HepG2 (cell line): ENCODE results near the gene PDIA4. TPM values are rescaled to one million over a fixed set of nuclear protein-coding genes. Genes with fewer than 3 reads are reported as not detected.
A peak's percentile ranks its signal among the peaks of the same experiment; 100 is the strongest.

Source experiments
- ATAD3A ChIP-seq: sonication (generic); formaldehyde crosslinking; IDR thresholded peaks from 2 replicates; pipeline ENCODE4 v1.4.0; 2020; ENCODE audit warnings: missing genetic modification reagents
- ATF1 ChIP-seq: IDR thresholded peaks from 2 replicates; pipeline ENCODE4 v1.6.1; 2016; ENCODE audit warnings: mild to moderate bottlenecking, control low read depth
- EP300 ChIP-seq, 3 experiments: sonication (generic) in 1 of 3; formaldehyde crosslinking in 1 of 3; IDR thresholded peaks; 2 replicates each; pipeline versions ENCODE4 v1.5.1 to v1.6.1; 2011 to 2020; ENCODE audit warnings: low read depth in 2 of 3, low read length in 2 of 3, borderline replicate concordance in 1 of 3, improper control_type of control experiment in 1 of 3, mild to moderate bottlenecking in 1 of 3, missing genetic modification reagents in 1 of 3, moderate library complexity in 1 of 3
- ETV6 ChIP-seq: sonication (generic); formaldehyde crosslinking; conservative IDR thresholded peaks from 2 replicates; pipeline ENCODE4 v1.4.0; 2020; ENCODE audit warnings: missing genetic modification reagents
- FOSL1 ChIP-seq: sonication (generic); formaldehyde crosslinking; IDR thresholded peaks from 2 replicates; pipeline ENCODE4 v1.9.0; 2021; ENCODE audit warnings: missing genetic modification reagents, borderline replicate concordance
- GATA4 ChIP-seq: sonication (generic); IDR thresholded peaks from 2 replicates; pipeline ENCODE4 v1.6.1; 2016; ENCODE audit warnings: antibody characterized with exemption, low read depth, borderline replicate concordance
- HDAC1 ChIP-seq: sonication (generic); formaldehyde crosslinking; IDR thresholded peaks from 2 replicates; pipeline ENCODE4 v1.5.1; 2020; ENCODE audit warnings: mild to moderate bottlenecking, missing genetic modification reagents
- HDAC2 ChIP-seq: sonication (generic); formaldehyde crosslinking; IDR thresholded peaks from 2 replicates; pipeline ENCODE4 v1.4.0; 2020; ENCODE audit warnings: missing genetic modification reagents
- SETDB1 ChIP-seq: sonication (generic); formaldehyde crosslinking; IDR thresholded peaks from 2 replicates; pipeline ENCODE4 v1.5.1; 2020; ENCODE audit warnings: missing genetic modification reagents, mild to moderate bottlenecking, borderline replicate concordance
- SIX1 ChIP-seq: sonication (generic); formaldehyde crosslinking; IDR thresholded peaks from 2 replicates; pipeline ENCODE4 v1.4.0; 2020; ENCODE audit warnings: missing genetic modification reagents, borderline replicate concordance
- SOX6 ChIP-seq, 2 experiments: fragments of 450-650 bp in 1 of 2; sonication (generic) in 1 of 2; formaldehyde crosslinking in 1 of 2; IDR thresholded peaks; 2 replicates each; pipeline versions ENCODE4 v1.4.0 to v1.6.1; 2017 to 2020; ENCODE audit warnings: antibody characterized with exemption in 1 of 2, mild to moderate bottlenecking in 1 of 2, missing genetic modification reagents in 1 of 2
- ZEB1 ChIP-seq: IDR thresholded peaks from 2 replicates; pipeline ENCODE4 v1.6.1; 2012; ENCODE audit warnings: mild to moderate bottlenecking, low read depth, inconsistent platforms; ENCODE audit not compliant: insufficient replicate concordance
- ZNF331 ChIP-seq: sonication (generic); formaldehyde crosslinking; IDR thresholded peaks from 2 replicates; pipeline ENCODE4 v1.4.0; 2020; ENCODE audit warnings: missing genetic modification reagents
- ZNF572 ChIP-seq: sonication (generic); formaldehyde crosslinking; IDR thresholded peaks from 2 replicates; pipeline ENCODE4 v1.5.1; 2020; ENCODE audit warnings: mild to moderate bottlenecking, missing genetic modification reagents
- ZNF614 ChIP-seq: IDR thresholded peaks from 2 replicates; pipeline ENCODE4 v1.6.1; 2018; ENCODE audit warnings: missing biosample characterization, missing genetic modification reagents, inconsistent platforms, borderline replicate concordance
- ZNF749 ChIP-seq: sonication (generic); formaldehyde crosslinking; IDR thresholded peaks from 2 replicates; pipeline ENCODE4 v1.8.0; 2022; ENCODE audit warnings: mild to moderate bottlenecking, missing genetic modification reagents, moderate library complexity, borderline replicate concordance
- ZNF790 ChIP-seq: sonication (generic); formaldehyde crosslinking; IDR thresholded peaks from 2 replicates; pipeline ENCODE4 v1.8.0; 2022; ENCODE audit warnings: missing genetic modification reagents, mild to moderate bottlenecking, borderline replicate concordance
- polyA plus RNA-seq, 8 experiments: library from polyadenylated mRNA; depleted of rRNA in 3 of 8; stranded (reverse) in 7 of 8; unstranded in 1 of 8; fragments of >200 nt; fragmentation: Illumina TruSeq in 4 of 8; extraction: Trizol in 4 of 8; gene quantifications; 2 replicates each; pipeline versions ENCODE4 v1.2.1 to v1.2.3, GENCODE V29; 2011 to 2016; ENCODE audit warnings: low read depth in 4 of 8, missing spikeins in 1 of 8, mixed read lengths in 1 of 8; ENCODE audit not compliant: insufficient read depth in 1 of 8
- total RNA-seq, 5 experiments: library from RNA; depleted of rRNA; stranded (reverse); fragments of >200 nt; fragmentation: Illumina TruSeq; extraction: Trizol; gene quantifications; 2 replicates each; pipeline ENCODE4 v1.2.3, GENCODE V29; 2016; ENCODE audit warnings: low read depth in 1 of 5
- TF ChIP-seq, protein P1 (sequence below): sonication (generic); formaldehyde crosslinking; conservative IDR thresholded peaks from 2 replicates; pipeline ENCODE4 v1.4.0; 2020; ENCODE audit warnings: missing genetic modification reagents
- TF ChIP-seq, protein P2 (sequence below): sonication (generic); formaldehyde crosslinking; IDR thresholded peaks from 2 replicates; pipeline ENCODE4 v1.5.0; 2020; ENCODE audit warnings: missing genetic modification reagents
- TF ChIP-seq, protein P3 (sequence below): sonication (generic); formaldehyde crosslinking; IDR thresholded peaks from 2 replicates; pipeline ENCODE4 v1.9.0; 2021; ENCODE audit warnings: missing genetic modification reagents, mild to moderate bottlenecking, borderline replicate concordance
- TF ChIP-seq, protein P4 (sequence below): IDR thresholded peaks from 2 replicates; pipeline ENCODE4 v1.6.1; 2016; ENCODE audit warnings: mild to moderate bottlenecking

Gene PDIA4
- total and polyA plus RNA-seq, 2 of the 13 experiments (the other 11 are each of a cell fraction or from before 2014, with no cell fraction given), result 278 to 402 TPM

DNA sequence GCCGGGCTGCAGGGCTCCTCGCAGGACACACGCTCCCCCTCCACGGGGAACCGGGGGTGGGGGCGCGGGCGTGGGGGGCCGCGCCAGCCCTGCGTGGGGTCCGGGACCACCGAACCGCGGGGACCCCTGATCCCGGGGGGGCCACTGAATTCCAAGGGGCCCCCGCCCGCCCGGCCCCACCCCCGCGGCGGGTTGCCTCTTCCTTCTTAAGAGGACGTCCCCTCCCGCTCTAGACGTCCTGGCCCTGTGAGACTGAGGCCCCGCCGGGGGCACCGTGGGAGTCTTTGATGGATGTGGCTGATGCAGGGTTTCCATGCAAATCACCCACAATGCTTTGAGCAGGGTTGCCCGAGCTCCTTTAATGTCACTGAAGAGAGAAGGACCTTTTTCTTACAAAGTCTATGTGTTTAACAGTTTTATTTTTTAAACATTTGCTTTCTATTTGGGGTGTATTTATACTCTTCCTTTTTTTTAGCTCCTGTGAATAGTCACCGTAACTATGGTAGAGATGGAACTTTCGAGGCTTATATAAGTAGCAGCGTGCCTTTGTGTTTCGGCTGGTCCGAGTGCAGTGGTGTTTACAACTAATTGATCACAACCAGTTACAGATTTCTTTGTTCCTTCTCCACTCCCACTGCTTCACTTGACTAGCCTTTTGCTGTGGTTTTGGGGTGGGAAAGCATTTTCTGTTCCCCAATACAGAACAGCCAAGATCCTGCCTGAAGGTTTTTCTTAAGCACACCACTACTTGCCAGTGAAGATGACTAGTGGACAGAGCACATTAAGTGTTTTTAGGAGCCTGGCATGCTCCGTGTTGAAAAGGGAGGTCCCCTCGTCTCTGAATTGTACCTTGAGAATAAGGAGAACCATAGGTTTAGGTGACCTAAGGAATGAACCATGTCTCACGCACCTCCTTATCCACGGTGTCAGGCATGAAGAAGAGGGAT, 44.8 kb downstream of the PDIA4 start (continued):
- no peak for TF ChIP-seq EP300 (IDR thresholded peaks at IDR 0.05; ENCODE audit: low read depth in 2 of 2, low read length in 2 of 2)
- no peak for TF ChIP-seq EP300 (CRISPR knock-in tag; IDR thresholded peaks at IDR 0.05; ENCODE audit: borderline replicate concordance)
- no peak; the same call in 1 of the 2 replicates for TF ChIP-seq ATF1 (CRISPR knock-in tag)
- TF ChIP-seq ZNF790, result no peak
- no peak for TF ChIP-seq ZNF749 (CRISPR knock-in tag)
- TF ChIP-seq, protein P1, sequence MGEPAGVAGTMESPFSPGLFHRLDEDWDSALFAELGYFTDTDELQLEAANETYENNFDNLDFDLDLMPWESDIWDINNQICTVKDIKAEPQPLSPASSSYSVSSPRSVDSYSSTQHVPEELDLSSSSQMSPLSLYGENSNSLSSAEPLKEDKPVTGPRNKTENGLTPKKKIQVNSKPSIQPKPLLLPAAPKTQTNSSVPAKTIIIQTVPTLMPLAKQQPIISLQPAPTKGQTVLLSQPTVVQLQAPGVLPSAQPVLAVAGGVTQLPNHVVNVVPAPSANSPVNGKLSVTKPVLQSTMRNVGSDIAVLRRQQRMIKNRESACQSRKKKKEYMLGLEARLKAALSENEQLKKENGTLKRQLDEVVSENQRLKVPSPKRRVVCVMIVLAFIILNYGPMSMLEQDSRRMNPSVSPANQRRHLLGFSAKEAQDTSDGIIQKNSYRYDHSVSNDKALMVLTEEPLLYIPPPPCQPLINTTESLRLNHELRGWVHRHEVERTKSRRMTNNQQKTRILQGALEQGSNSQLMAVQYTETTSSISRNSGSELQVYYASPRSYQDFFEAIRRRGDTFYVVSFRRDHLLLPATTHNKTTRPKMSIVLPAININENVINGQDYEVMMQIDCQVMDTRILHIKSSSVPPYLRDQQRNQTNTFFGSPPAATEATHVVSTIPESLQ (CRISPR knock-in tag), result no peak
- TF ChIP-seq ZNF572, result no peak
- TF ChIP-seq, protein P2, sequence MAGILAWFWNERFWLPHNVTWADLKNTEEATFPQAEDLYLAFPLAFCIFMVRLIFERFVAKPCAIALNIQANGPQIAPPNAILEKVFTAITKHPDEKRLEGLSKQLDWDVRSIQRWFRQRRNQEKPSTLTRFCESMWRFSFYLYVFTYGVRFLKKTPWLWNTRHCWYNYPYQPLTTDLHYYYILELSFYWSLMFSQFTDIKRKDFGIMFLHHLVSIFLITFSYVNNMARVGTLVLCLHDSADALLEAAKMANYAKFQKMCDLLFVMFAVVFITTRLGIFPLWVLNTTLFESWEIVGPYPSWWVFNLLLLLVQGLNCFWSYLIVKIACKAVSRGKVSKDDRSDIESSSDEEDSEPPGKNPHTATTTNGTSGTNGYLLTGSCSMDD, result no peak
- no peak for TF ChIP-seq ZNF614 (CRISPR knock-in tag)
- no peak for TF ChIP-seq HDAC1 (CRISPR knock-in tag)
- no peak for TF ChIP-seq SOX6 (IDR thresholded peaks at IDR 0.05)
- TF ChIP-seq SOX6 (CRISPR knock-in tag; IDR thresholded peaks at IDR 0.05), result peak; percentile 81
- no peak for TF ChIP-seq ZNF331
- TF ChIP-seq SIX1 (CRISPR knock-in tag), result no peak
- TF ChIP-seq ATAD3A (CRISPR knock-in tag), result no peak
- TF ChIP-seq, protein P3, sequence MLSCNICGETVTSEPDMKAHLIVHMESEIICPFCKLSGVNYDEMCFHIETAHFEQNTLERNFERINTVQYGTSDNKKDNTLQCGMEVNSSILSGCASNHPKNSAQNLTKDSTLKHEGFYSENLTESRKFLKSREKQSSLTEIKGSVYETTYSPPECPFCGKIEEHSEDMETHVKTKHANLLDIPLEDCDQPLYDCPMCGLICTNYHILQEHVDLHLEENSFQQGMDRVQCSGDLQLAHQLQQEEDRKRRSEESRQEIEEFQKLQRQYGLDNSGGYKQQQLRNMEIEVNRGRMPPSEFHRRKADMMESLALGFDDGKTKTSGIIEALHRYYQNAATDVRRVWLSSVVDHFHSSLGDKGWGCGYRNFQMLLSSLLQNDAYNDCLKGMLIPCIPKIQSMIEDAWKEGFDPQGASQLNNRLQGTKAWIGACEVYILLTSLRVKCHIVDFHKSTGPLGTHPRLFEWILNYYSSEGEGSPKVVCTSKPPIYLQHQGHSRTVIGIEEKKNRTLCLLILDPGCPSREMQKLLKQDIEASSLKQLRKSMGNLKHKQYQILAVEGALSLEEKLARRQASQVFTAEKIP (CRISPR knock-in tag), result no peak
- TF ChIP-seq FOSL1 (CRISPR knock-in tag), result no peak
- TF ChIP-seq ZEB1, result peak; percentile 31
- no peak for TF ChIP-seq HDAC2 (CRISPR knock-in tag)
- no peak for TF ChIP-seq GATA4
- TF ChIP-seq, protein P4, sequence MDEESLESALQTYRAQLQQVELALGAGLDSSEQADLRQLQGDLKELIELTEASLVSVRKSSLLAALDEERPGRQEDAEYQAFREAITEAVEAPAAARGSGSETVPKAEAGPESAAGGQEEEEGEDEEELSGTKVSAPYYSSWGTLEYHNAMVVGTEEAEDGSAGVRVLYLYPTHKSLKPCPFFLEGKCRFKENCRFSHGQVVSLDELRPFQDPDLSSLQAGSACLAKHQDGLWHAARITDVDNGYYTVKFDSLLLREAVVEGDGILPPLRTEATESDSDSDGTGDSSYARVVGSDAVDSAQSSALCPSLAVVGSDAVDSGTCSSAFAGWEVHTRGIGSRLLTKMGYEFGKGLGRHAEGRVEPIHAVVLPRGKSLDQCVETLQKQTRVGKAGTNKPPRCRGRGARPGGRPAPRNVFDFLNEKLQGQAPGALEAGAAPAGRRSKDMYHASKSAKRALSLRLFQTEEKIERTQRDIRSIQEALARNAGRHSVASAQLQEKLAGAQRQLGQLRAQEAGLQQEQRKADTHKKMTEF, result no peak
- TF ChIP-seq ETV6, result no peak
- no peak for TF ChIP-seq SETDB1 (CRISPR knock-in tag)
